Urinary bladder (tissue), 4 donors: ENCODE data around the gene MBTPS1. TPM values are rescaled to one million over a fixed set of nuclear protein-coding genes. Genes with fewer than 3 reads are reported as not detected.

Experiments
- DNase-seq: peaks from one replicate; pipeline ENCODE4 v3.0.0-alpha.2; 2015; ENCODE audit errors: extremely low spot score
- H3K27ac ChIP-seq: one replicate; pipeline ENCODE4 v1.5.1; 2013; ENCODE audit warnings: low read depth, mild to moderate bottlenecking, moderate library complexity
- H3K36me3 ChIP-seq: one replicate; pipeline ENCODE4 v1.6.1; 2013; ENCODE audit warnings: mild to moderate bottlenecking, moderate library complexity; ENCODE audit not compliant: insufficient read depth
- H3K4me1 ChIP-seq: one replicate; pipeline ENCODE4 v1.6.1; 2013; ENCODE audit warnings: mild to moderate bottlenecking, moderate library complexity; ENCODE audit not compliant: insufficient read depth
- H3K4me3 ChIP-seq: one replicate; pipeline ENCODE4 v1.5.1; 2013; ENCODE audit warnings: low read depth, low read length
- WGBS: extraction: QIAGEN DNeasy Blood & Tissue Kit; methylation state at CpG from one replicate; pipeline ENCODE4 v1.1.7; 2013; 5-methylcytosine and 5-hydroxymethylcytosine counted together
- polyA plus RNA-seq: library from polyadenylated mRNA; stranded (reverse); fragments of 200-250 nt; gene quantifications from one replicate; pipeline ENCODE4 v1.2.3, GENCODE V29; 2013
- total RNA-seq: library from RNA; depleted of rRNA; stranded (reverse); fragments of >200 nt; gene quantifications from one replicate; pipeline ENCODE4 v1.2.3, GENCODE V29; 2014
- donor health status: healthy with polysubstance abuse.
- donor health status: healthy.

Gene MBTPS1
- total and polyA plus RNA-seq, 2 donors: 67.8 to 81.3 TPM

DNA sequence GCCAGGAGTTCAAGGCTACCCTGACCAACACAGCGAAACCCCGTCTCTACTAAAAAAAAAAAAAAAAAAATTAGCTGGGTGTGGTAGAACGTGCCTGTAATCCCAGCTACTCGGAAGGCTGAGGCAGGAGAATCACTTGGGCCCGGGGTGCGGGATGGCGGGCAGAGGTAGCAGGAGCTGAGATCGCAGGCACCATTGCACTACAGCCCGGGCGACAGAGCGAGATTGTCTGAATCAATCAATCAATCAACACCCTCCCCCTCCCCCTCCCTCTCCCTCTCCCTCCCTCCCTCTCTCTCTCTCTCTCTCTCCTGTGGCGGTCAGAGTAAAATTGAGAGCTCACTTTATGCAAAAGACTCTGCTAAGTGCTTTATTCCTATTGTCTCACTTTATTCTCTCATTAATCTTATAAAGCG, 27.1 kb upstream of the MBTPS1 start:
- WGBS: 26% methylated on average over 13 of the region's 13 CpGs
- H3K4me3 ChIP-seq: peak overlapping the region; percentile 100
- no peak overlapping the region for H3K27ac ChIP-seq
- H3K4me1 ChIP-seq: no peaks in the 10 kb centered on the region
- H3K36me3 ChIP-seq: no peaks in the 10 kb centered on the region
- no peak for DNase-seq

DNA sequence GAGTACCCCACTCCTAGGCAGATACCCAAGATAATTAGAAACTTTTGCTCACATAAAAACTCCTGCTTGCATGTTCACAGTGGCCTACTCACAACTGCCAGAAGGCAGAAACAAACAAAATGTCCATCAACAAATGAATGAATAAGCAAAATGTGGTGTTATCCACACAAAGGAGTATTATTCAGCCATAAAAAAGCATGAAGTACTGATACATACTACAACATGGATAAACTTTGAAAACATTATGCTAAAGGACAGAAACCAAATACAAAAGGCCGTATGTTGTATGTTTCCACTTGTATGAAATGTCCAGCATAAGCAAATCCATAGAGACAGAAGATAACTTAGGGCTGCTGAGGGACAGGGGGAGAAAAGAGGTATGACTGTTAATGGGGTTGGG, 26.3 kb upstream of the MBTPS1 start:
- Histone ChIP-seq H3K36me3 (no peaks in the 10 kb centered on the region), H3K27ac (no peak overlapping the region), H3K4me3 (no peak overlapping the region), H3K4me1 (no peaks in the 10 kb centered on the region)
- DNase-seq: no peak
- WGBS: 96% methylated on average over 1 of the region's 1 CpG

DNA sequence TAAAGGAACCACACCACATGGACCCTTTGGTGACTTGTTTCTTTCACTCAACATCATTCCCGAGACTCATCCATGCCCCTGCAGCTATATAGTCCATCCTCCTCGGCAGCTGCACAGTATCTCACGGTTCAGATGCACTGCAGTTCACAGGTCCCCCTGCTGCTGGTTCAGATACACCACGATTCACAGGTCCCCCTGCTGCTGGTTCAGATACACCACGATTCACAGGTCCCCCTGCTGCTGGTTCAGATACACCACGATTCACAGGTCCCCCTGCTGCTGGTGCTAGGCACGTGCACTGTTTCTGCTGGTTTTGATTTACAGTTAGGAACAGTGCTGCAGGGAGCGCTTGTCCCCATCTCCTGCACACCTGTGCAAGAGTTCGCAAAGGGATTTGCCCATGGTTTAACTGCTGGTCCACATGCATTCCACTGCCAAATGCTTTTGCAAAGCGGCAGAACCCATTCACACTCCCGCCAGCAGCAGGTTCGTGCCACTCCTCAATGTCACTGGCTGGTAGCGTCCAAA, 24.5 kb upstream of the MBTPS1 start:
- no peaks in the 10 kb centered on the region for H3K36me3 ChIP-seq
- H3K4me3 ChIP-seq: no peak overlapping the region
- 84% methylated on average over 13 of the region's 13 CpGs for WGBS
- H3K27ac ChIP-seq: no peak overlapping the region
- no peak for DNase-seq
- H3K4me1 ChIP-seq: no peaks in the 10 kb centered on the region

DNA sequence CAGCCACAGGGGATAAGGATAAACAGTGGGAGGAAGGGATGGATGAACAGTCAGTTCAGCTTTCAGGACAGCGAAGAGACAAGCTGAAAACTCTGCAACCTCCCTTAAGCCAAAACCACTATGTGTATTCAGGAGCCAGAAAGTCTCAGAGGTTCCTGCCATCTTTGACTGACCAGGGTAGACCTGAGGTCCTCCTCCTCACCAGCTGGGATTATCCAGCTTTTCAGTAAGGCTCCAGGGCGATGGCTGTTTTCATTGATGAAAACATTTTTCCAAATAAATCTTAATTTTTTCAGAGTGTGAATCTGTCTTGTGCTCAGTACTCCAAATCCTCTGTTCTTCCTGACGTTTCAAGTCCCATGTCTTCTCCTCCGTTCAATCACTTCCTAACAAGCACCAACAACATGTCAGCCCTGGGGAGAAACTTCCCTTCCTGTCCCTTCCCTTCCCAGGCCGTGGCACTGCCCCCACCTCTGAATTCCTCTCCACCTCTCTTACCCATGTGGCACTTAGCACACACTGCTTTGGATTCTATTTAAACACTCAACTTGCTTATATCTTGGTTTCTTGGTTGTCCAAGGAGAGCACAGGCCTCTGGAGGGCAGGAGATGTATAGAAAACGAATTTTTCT, 23.0 kb upstream of the MBTPS1 start:
- Histone ChIP-seq H3K4me1 (no peaks in the 10 kb centered on the region), H3K36me3 (no peaks in the 10 kb centered on the region), H3K27ac (no peak overlapping the region), H3K4me3 (no peak overlapping the region)
- 76% methylated on average over 6 of the region's 6 CpGs for WGBS
- no peak for DNase-seq

DNA sequence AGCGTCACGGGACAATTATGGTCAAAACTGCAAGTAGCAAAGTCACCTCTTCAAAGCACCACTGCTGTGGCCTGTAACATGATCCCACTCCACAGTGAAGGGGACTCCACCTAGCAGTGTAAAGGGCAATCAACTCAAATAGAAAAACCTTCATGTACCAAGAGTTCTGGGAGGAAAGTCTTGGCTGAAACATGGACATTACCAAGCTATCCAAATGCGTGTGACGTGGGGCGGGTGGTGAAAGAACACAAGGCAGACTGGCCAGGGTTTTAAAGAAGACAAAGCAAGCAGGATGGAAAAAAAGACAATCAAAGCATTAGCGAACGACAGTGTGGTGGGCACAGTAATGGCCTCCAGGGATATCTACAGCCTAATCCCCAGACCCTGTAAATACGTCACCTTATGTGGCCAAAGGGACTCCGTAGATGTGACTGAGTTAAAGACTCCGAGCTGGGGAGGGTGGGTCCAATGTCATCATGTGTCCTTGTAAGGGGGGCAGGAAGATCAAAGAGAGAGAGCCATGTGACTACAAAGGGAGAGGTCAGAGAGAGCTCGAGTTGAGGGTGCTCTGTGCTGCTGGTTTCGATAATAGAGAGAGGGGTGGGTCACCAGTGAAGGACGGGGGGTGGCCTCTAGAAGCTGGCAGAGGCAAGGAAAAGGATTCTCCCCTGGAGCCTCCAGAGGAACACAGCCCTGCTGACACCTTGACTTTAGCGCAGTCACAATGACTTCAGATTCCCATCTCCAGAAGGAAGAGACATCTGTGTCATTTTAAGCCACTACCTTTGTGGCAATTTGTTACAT, 22.3 kb upstream of the MBTPS1 start:
- Histone ChIP-seq H3K36me3 (no peaks in the 10 kb centered on the region), H3K4me3 (no peak overlapping the region), H3K27ac (no peak overlapping the region), H3K4me1 (no peaks in the 10 kb centered on the region)
- 52% methylated on average over 14 of the region's 14 CpGs for WGBS
- DNase-seq: peak; percentile 20

DNA sequence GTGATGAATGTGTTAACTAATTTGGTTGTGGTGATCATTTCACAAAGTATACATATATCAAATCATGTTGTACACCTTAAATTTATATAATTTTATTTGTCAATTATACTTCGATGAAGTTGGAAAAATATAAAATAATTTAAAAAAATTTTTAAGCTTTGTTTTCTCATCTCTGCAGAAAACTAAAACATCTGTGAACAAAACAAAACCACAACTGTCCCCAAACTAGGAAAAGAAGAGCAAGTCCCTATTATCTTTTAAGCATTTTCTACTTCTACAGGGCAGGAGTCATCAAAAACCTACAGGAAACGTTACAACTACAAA, 21.7 kb upstream of the MBTPS1 start:
- Histone ChIP-seq H3K4me3 (no peak overlapping the region), H3K4me1 (no peaks in the 10 kb centered on the region), H3K36me3 (no peaks in the 10 kb centered on the region), H3K27ac (no peak overlapping the region)
- 56% methylated on average over 2 of the region's 2 CpGs for WGBS
- DNase-seq: no peak

DNA sequence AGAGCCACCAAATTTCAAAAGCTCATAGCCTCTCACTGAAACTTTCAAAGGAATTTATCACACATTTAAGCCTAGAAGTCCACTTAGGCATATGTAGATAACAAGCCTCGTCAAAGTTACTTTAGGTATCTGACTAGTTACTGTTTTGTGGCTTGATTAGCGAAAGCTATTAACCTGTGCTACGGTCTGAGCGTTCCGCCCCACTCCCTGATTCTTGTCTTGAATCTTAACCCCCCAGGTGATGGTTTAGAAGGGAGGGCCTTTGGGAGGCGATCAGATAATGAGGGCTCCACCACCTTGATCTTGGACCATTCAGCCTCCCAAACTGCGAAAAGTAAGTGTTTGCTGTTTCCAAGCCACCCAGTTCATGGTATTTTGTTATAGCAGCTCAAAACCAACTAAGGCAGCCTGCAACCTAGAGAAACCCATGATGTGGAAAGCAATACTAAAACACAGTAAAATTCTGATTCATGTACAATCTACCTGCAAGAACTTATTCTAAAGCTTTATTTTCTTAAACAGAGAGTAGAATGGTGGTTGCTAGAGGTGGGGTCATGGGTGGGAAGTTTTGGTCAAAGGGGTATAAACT, 21.1 kb upstream of the MBTPS1 start:
- 92% methylated on average over 7 of the region's 7 CpGs for WGBS
- DNase-seq: no peak
- Histone ChIP-seq H3K4me3 (no peak overlapping the region), H3K4me1 (no peaks in the 10 kb centered on the region), H3K27ac (no peak overlapping the region), H3K36me3 (no peaks in the 10 kb centered on the region)

DNA sequence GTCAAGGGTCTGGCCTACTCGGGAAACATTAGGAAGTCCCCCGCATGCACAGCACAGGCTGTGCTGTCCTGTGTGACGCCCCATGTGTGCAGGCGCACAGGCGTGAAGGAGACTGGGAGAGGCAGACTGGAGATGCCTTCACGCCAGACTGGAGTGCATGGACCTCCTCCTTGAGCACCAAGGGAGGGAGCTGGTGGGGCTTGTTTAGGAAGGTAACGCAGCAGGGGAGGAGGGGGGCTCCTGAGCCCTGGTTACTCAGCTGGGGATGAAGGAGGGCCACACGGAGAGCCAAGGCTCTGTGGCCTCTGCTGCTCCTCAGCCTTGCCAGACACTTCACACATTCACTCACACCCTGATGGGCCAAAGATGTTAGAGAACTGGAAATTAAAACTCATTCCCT, 20.5 kb upstream of the MBTPS1 start:
- Histone ChIP-seq H3K4me3 (no peak overlapping the region), H3K36me3 (no peaks in the 10 kb centered on the region), H3K4me1 (no peaks in the 10 kb centered on the region), H3K27ac (no peak overlapping the region)
- WGBS: 85% methylated on average over 8 of the region's 8 CpGs
- no peak for DNase-seq

DNA sequence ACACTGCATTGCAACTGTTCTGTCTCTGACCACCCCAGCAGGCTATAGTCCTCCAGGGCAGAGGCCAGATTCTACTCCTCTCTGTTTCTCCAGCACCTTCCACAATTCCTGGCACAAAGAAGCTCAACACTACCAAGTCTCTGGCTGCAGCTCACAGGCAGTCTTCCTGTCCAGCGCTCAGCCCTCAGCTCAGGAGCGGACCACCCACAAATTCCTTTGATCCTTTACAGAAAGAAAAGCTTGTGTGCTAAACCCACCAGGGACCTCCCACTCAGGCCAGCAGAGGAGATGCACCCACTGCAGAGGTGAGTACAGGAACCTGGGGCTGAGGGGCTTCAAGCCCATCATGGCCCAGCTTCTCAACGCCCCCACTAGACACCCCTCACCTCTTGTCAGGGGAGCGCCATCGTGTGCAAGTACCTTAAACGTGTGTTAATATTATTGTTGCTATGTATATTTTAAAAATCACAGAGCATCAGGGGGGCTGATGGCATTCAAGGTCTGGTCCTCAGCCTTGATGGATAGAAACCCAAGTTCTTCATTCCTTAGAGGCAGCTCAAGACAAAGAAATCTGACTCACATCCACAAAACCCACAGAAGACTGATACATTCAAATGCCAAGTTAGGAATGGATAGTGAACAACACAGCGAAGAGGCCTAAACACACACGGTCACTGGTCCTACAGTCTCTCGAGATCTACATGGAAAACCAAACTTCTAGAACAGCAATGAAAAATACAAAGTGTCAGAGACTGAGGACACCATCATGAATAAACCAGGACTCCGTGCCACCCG, 19.8 kb upstream of the MBTPS1 start:
- no peaks in the 10 kb centered on the region for H3K4me1 ChIP-seq

DNA sequence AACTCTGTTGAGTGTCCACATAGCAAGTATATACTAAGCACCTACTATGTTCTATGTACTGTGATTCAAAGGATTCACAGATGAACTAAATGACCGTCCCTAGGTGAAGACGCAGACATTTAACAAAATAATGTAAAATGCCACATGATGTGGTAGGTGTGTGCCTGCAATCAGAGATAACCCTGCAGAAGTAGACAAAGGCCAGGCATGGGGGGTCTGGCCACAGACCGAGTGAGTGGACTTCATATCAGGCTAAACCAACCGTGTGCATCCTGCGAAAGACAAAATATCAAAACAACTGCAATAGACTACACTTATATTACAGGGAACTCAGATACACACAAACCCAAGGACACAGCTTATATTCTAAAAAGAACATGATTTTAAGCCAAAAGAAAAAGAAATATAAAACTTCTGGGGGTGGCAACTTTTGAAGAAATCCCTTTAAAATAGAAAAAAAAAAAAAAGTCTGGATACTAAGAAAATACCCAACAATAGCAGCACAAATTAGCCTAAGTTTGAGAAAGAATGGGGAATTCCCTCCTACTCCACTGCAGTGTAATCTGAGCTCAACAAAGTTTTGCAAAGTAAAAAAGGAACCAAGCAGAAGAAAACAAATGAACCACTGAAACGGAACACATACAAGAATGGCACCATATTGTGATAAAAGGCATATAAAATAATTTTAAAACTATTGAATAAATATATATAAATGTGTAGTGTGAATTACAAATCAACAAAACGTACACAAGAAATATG, 16.0 kb upstream of the MBTPS1 start:
- Histone ChIP-seq H3K36me3 (no peaks in the 10 kb centered on the region), H3K4me3 (no peak overlapping the region), H3K4me1 (no peaks in the 10 kb centered on the region), H3K27ac (no peak overlapping the region)
- 90% methylated on average over 7 of the region's 7 CpGs for WGBS
- no peak for DNase-seq

More for the DNA sequence above, 19.8 kb upstream of the MBTPS1 start:
- DNase-seq: no peak
- H3K4me3 ChIP-seq: no peak overlapping the region
- H3K36me3 ChIP-seq: no peaks in the 10 kb centered on the region
- no peak overlapping the region for H3K27ac ChIP-seq
- 83% methylated on average over 11 of the region's 11 CpGs for WGBS

DNA sequence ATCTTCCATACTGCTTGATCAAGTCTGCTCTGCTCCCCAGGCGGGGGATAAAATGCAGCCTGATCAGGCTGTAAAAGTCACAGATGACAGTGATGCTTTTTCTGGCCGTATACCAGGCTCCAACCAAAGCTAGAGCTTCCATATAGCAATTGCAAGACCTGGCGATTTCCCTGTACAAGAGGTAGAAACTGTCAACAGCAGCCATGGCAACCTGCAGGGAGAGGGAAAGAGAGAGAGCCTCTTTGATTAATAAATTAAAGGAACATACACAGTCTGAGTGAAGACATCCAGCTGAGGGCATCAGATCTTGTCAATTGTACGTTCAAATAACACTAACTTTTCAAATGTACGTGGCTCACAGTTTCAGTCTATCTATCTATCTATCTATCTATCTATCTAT, 14.4 kb upstream of the MBTPS1 start:
- Histone ChIP-seq H3K27ac (no peak overlapping the region), H3K36me3 (no peaks in the 10 kb centered on the region), H3K4me3 (no peak overlapping the region), H3K4me1 (no peaks in the 10 kb centered on the region)
- no peak for DNase-seq
- 76% methylated on average over 5 of the region's 5 CpGs for WGBS

DNA sequence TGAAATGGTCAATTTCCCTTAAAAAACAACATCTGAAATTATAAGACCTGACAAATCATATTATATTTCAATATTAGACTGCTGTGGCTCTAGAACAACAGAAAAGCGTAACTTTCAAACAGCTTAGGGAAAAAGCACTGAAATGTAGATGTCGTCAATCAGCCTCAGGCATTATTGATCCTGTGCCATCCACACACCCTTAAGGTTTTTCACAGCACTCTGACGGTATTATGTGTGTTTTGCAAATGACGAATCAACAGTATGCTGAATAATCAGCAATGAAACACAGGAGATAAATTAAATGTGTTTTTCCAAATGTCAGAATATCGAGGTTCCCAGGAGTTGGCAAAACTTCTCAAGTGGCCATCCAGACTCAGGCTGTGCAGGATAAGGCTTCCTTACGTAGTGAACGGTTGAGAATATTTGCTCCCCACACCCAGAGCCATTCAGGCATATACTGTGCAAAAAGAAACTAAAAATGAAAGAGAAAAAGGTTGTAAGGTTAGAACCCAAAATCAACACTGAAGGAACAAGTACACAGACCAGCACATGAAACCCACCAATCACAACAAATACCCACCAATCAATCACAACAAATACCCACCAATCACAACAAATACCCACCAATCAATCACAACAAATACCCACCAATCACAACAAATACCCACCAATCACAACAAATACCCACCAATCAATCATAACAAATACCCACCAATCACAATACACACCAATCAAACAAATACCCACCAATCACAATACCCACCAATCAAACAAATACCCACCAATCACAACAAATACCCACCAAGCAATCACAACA, 7.7 kb upstream of the MBTPS1 start:
- H3K36me3 ChIP-seq: no peaks in the 10 kb centered on the region
- no peak for DNase-seq
- WGBS: 92% methylated on average over 7 of the region's 7 CpGs
- no peak overlapping the region for H3K4me3 ChIP-seq
- no peaks in the 10 kb centered on the region for H3K4me1 ChIP-seq
- H3K27ac ChIP-seq: no peak overlapping the region
